Globus pallidus (tissue), 1 donor: ENCODE measurements around the gene PSMB3.

Experiments used
- DNase-seq: peaks from one replicate; pipeline ENCODE4 v3.0.0-alpha.2; 2015; ENCODE audit warnings: low spot score

PSMB3 gene

DNA sequence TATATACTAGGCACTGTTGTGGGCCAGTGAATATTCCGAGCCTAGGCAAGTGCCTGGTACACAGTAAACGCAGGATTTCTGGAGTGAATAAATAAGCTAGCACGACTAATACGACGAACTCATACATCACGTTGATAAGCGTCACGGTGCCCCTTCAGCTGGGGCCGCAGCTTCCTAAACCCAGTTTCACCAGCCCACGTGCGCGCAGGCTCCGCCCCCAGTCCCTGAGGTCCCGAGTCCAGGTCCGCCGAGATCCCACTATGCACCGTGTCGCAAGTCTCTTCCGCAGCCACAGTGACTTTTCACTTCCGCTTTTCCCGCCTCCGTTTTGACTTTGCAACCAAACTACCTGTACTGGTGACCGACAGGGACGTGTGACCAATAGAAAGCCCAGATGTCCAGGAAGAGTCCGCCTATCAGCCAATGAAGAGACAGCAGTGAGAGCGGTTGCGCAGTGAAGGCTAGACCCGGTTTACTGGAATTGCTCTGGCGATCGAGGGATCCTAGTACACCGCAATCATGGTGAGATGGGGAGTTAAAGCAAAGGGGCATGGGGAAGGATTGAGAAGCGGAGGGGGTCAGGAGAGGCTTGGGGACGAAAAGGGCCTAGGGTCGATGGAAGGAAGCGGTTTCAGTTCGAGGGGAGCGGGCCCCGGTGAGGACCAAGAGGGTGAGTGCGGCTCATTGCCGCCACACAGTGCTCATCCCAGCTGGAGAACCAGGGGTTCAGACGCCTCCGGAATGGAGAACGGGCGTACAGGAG lies at the start of gene PSMB3:
PSMB3 (plus strand) TSS at position 434 of the 763 bp plus-strand sequence; CDS start at position 520, 86 bp downstream.
- DNase-seq = peak; percentile 100

DNA sequence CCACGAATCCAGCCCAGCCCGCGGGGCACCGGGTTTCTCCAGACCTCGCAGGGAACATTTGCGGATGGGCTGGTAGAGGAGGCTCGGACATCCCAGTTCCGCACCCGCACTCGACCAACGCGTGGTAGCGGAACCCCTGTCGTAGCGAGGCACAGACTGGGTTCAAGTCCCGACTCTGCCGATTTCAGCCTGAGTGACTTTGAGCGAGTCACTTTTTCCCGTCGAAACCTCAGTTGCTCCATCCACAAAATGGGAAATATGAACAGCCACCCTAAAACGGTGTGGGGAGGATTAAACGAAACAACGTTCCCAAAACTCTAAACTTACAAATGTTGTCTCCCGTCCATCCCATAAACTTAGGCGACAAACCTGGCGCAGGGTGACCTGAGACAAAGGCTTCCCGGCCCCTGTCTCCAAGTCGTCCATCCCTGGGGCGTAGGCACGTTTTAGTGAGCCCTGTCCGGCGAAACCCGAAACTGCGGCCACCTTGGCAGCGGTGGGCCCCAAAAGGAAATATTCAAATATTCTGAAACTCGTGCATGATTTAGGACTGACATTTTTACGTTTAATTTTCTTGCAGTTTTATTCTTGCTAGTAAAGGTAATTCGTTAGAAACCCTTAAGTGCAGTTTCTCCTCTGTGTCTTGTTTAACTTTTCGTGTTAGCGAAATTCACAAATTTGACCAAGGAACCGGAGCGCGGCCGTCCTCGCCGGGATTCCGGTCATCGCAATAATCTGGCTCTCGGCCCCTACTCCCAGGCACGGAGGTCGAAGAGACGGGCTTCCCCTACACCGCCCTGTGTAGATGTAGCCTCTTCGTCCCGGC lies 49.4 kb upstream of the PSMB3 start:
- peak; percentile 12 for DNase-seq

DNA sequence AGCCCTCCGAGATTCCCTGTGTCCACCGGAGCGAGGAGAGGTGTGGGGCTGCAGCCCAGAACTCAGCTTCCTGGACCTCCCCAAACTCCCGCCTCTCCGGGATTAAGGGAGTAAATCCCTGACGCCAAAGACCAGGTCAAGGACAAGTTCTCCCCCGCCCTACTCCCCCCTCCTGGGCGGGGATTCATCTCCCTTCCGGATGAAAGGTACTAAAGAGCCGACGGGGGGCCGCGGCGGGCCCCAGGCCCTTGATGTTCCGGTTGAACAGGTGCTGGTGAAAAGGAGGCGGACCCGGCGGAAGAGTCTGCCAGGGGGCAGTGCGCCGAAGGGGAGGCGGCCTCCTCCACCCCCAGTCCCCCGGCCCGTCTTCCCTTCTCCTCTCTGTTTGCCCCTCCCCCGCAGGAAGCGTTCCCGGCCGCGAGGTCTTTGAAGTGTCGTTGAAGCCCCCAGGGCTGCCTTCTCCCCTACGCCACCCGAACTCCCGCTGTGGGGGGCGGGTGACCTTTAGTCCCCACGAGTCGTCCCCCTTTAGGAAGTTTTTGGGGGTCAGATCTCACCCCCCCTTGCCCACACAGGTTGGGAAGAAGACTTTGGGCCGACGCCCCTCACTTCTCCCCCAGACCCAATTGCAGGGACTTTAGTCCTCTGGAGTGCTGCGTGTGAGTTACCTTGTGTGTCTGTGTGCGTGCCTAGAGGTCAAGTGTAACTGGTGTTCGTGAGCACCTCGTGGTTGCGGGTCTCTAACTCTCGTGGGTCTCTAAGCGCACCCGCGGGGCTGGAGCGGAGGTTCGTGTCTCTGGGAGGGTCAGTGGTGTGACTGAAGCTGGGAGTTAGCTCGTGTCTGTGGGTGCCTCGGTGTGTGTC lies 48.6 kb upstream of the PSMB3 start:
- DNase-seq = peak; percentile 28

DNA sequence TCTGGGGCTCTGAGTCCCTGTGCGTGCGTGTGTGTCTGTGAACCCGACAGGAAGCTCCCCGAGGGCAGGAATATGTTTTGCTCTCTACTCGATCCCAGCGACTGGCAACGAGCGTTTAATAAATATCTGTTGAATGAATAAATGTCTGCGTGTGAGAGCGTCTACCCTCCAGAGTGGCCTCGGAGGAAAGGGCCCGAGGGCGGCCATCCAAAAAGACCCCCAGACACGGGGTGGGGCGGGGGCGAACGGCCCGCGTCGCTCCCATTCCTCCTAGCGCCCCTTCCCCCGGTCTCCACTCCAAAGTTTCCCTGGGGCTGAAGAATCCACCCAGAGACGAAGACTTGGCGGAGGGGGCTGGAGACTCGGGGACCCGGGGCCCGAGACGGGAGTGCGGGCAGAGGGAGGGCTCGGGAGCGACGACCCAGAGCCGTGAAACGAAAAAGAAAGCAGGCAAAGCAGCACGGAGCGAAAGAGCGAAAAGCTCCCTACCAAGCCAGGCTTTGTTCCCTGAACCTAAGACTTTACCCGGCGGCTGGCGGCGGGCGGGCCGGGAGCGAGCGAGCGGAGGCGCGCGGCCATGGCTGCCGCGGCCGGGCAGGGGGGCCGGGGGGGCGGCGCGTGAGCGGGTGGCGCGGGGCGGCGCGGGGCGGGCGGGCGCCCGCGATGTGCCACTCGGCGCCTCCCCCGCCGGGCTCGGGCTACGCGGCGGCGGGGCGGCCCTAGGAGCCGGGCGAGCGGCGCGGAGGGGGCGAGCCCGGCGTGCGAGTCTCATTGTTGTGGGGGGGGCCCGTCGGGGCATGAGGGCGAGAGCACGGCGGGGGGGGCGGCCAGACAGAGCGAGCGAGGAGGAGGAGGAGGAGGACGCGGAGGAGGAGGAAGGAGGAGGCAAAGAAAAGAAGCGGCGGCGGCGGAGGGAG lies 47.7 kb upstream of the PSMB3 start, which contains the start of gene MLLT6:
MLLT6 (plus strand) TSS at position 668 of the 917 bp plus-strand sequence. CDS start 360 bp downstream, outside the sequence.
- peak; percentile 82 for DNase-seq

DNA sequence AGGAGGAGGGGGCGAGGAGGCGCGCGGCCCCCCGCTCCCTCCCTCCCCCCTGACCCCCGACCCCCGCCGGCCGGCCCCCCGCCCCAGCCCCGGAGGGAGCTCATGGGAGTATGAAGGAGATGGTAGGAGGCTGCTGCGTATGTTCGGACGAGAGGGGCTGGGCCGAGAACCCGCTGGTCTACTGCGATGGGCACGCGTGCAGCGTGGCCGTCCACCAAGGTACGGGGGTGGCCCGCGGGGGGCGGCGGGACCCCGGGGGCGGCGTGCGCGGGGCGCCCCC lies 47.1 kb upstream of the PSMB3 start:
- DNase-seq = no peak

DNA sequence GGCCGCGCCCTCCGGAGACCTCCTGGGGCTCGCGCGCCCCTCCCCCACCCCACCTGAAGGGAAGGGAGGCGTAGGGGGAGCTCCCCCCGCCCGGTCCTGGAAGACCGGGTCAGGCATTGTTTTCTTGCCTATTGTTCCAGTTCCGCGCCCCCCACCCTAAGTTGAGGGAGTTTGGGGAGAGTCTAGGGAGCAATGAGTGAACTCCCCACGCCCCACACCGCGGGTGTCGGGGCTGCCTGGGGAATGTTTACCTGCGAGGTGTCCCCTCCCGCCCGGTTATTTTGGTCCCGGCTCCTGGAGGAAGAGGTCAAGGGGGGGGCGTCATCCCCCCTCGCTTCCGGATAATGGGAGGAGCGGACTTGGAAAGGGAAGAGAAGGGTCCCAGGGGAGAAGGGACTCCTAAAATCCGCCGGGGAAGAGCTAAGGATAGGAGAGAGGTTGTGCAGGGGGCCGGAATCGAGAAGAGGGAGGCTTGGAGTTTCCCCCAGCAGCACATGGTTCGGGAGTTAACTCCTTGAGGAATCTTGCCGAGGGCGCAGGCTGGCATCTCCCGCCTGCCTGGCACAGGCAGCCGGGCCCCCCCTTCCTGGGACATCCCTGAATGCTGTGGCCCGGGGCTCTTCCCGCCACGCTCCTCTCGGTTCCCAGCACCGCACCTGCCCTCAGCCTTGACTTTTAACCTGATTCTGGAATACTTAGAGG lies 46.6 kb upstream of the PSMB3 start:
- DNase-seq = peak; percentile 41

DNA sequence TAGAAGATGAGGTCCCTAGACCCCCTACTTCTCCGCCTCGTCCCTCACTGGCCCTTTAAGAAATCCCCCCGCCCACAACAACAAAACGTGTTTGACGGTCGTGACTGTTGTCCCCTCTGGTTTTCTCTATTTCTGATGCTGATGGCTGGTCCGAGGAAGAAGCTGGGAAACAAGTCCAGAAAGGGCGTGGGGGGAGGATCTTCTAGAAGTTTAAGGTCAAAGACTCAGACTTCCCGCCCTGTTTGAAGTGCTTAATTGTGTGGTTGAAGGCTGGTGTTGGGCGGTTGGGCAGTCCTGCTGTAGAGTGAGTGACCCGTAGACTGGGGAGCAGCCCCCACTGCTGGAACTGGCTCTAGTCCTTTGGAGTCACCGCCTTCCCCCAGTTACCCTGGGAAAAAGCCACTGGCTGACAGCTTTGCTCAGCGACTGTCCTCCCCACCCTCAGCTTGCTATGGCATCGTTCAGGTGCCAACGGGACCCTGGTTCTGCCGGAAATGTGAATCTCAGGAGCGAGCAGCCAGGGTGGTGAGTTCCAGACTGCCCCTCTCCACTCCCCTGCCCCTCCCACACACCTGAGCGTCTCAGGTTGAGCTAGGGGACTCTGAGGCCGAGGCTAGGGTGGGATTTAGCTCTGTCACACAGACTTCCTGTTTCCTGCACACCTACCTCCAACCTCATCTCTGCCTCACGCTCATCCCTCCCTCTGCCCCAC lies 45.9 kb upstream of the PSMB3 start:
- no peak for DNase-seq

DNA sequence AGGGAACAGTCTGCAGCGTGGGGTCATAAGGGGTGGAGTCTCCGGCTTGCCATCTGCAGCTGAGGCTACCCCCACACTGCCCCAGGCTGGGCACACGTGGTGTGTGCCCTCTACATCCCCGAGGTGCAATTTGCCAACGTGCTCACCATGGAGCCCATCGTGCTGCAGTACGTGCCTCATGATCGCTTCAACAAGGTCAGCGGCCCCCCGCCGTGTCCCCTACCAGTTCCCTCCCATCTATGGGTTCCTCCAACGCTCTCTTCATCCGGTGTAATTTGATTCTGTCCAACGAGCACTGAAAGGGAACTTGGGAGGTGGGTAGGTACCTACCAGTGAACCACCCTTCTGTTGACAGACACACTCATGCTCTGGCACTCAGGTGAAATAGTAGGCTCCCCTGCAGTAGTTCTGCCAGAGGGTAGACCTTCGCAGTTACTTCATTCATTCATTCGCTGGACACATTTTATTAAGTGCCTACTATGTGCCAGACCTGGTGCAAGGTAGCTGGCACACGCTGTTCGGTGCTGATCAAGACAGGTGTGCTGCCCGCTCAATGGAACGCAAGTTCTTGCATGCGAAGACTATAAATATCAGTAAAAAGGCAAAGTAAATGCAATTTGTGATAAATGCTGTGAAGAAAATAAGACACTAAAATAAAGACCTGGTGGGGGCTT lies 44.7 kb upstream of the PSMB3 start:
- DNase-seq = no peak

DNA sequence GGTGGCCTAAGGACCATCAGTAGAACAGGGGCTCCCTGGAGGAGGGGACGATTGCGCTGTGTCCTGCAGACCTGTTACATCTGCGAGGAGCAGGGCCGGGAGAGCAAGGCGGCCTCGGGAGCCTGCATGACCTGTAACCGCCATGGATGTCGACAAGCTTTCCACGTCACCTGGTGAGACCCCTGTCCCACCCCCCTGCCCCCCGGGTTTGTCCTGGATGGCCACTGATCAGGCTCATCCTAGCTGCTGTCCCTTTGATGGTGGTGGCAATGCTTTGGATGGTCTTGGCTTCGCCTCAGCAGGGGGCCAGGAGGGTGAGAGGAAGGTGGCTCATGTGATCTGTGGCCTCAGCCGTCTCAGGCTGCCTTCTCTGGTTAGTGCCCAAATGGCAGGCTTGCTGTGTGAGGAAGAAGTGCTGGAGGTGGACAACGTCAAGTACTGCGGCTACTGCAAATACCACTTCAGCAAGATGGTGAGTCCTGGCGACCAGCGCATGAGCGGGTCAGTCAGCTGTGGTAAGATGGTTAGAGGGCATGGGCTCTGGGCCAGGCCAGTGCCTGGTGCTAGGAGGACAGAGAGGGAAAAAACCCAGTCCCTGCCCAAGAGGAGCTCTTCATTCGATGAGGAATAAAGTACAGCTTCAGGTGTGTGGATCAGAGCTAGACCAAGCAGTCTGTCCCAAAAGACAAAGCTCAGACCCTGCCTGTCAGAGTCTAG lies 43.3 kb upstream of the PSMB3 start:
- no peak for DNase-seq

DNA sequence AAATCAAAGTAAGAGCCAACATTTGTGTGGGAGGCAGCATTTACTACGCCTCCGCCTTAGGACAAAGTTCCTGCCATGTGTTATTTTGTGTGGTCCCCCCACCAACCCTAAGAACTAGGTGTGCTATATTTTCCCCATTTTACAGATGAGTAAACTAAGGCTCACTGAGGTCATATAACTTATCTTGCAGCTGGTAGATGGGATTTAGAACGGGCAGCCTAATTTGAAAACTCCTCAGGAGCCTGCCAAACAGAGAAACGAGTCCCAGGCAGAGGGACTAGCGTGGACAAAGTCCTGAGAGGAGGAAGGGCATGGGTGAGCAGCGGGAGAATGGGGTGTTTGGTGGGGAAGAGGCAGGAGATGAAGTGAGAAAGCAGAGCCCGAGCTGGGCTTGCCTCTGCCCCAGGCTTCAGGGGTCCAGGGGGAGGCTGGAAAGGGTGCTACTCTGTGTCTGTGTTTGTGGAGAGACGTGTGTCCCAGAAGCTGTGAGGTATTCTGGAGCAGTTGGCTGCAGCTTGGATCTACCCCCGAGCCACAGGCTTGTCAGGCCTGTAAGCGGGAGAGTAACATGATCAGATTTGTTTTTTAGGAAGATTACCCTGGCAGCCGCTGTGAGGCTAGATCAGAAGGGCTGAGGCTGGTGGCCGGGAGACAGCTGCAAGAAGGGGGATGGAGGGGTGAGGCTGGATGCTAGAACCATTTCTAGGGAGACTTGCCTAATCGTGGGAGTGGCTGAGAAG lies 42.5 kb upstream of the PSMB3 start:
- DNase-seq = no peak

DNA sequence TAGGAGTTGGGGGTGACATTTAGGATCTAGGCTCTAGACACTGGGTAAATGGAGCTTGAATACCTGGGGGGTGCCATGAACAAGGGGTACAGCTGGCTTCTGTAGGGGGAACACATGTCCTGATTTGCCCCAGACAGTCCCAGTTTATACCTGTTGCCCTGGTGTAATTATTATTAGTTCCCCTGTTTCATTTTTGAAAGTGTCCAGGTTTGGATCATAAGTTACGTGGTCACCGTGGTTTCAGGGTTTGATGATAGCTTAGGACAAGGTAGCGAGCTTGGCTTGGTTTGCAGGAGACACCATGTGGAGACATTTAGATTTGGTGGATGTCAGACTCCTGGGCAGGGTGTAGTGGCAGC lies 42.0 kb upstream of the PSMB3 start:
- no peak for DNase-seq

DNA sequence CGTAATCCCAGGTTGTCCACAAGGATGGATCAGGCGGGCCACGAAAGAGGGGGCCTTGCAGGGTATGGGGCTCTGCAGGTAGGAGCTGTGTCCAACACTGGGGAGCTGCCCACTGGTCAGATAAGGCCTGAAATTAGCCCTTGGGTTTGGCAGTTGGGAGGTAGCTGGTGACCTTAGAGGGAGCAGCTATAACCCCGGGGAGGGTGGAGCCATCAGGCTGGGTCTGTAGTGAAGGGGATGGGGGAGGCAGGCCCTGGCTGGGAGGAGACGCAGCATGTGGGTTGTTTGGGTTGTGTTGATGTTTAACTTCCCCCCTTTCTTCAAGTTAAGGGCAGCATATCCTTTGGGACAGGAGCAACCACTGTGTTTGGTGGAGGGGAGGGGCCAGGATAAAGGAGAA lies 41.6 kb upstream of the PSMB3 start:
- no peak for DNase-seq

DNA sequence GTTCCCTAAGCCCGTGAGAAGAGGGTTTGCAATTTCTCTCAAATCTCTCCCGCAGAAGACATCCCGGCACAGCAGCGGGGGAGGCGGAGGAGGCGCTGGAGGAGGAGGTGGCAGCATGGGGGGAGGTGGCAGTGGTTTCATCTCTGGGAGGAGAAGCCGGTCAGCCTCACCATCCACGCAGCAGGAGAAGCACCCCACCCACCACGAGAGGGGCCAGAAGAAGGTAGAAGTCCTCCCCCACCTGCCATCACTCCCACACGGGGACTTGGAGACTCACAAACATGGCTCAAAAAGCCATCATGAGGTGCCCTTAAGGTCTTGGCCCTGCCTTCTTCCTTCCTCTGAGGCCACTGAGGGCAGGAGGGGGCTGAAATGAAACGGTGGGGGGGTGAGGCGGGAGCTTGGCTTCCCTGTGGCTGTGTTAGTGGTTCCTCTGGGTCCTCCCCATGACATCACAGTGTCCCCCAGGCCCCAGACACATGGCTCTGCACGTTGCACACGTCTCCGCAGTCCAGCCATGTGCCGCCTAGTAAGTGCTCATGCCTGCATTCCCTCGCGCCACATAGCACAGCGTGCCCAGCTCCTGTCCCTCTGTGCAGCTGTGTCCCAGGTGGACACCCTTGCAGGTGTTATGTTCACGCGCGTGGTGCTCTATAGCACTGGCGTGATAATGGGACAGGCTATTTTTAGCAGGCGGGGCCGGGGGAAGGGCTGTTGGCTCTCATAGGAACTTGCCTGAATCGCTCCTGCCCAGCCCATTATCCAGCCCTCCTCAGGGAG lies 40.6 kb upstream of the PSMB3 start:
- DNase-seq = no peak

DNA sequence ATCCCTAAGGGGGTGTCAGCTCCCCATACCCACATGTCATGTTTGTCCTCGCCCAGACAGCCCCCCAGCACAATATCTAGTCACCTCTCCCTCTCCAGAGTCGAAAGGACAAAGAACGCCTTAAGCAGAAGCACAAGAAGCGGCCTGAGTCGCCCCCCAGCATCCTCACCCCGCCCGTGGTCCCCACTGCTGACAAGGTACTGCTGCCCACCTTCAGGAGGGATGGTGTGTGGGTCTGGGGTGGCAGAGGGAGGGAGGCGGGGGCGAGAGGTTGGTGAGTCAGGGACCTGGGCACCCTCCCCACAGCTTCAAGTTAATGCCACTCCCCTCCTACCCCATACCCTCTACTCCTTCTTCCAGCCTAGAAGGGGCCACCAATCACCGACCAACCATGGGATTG lies 39.9 kb upstream of the PSMB3 start:
- no peak for DNase-seq

DNA sequence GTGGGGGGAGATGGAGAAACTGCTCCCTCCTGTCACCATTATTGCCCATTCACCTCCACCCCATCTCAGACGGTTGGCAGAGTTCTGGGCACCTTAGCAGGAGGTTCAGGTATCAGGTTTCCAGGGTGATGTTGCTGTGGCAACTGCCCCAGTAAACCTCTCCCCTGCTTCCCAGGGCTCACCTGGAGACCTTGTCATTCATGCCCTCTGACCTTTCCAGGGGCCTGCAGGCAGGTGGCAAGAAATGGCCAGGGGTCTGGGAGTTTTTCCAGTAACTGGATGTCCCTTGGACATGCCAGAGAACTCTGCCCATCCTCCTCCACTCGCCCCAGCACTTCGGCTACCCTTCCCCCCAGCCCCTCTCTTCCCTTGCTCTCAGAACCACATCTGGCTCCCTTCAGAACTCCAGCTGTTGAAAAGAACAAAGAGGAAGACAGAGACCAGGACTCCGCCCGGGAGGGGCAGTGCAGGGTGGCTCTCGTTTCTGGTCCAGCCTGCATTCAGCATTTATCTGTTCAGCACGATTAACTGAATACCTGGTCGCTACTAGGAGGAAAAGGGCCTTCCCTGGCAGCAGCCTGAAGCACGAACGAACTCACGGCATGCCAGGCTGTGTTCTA lies 39.0 kb upstream of the PSMB3 start:
- no peak for DNase-seq

DNA sequence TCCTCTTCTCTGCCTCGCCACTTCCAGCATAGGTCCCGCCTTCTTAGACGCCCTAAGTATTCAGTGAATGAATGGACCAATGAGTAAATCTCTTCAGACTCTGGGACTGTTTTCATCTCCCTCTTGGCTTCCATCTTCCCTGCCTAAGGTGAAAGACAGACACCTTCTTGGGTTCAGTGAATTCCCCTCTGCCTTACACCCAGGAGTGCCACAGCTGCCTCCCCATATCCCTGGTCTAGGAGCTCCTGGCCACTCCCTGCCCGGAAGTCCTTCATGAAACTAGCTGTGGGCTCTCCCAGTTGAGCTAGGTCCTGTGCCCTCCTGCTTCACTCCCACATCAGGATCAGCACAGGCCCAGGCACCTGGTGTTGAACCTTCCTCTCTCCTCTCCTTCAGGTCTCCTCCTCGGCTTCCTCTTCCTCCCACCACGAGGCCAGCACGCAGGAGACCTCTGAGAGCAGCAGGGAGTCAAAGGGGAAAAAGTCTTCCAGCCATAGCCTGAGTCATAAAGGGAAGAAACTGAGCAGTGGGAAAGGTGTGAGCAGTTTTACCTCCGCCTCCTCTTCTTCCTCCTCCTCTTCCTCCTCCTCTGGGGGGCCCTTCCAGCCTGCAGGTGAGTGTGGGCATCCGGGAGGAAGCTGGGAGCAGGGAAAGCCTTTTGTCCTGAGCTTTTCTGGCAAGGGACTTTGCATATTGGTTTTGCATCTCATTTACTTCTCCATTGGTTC lies 37.2 kb upstream of the PSMB3 start:
- no peak for DNase-seq
